WTC11 (cell line): ENCODE measurements around the gene IL26.
"Not testable (repeated sequence)": the region's sequence is repeated elsewhere in the genome, so short reads cannot be mapped to it uniquely, and the experiment has no call there.

Experiments
- E2F1 ChIP-seq: sonication (generic); formaldehyde crosslinking; IDR thresholded peaks from 2 replicates; pipeline ENCODE4 v1.8.0; 2022; ENCODE audit warnings: mild to moderate bottlenecking, missing genetic modification reagents
- ZNF423 ChIP-seq: fragments of 250-450 bp; sonication (Bioruptor Pico); IDR thresholded peaks from 2 replicates; pipeline ENCODE4 v2.1.2; 2022; ENCODE audit warnings: mild to moderate bottlenecking, moderate library complexity
- ZNF512 ChIP-seq: sonication (generic); formaldehyde crosslinking; IDR thresholded peaks from 2 replicates; pipeline ENCODE4 v1.8.1; 2022; ENCODE audit warnings: missing genetic modification reagents, borderline replicate concordance

GRCh38 chr12:68174761-68175160 lies 50.8 kb downstream of the IL26 start:
- TF ChIP-seq ZNF423; ZNF512 (CRISPR knock-in tag); E2F1 (CRISPR knock-in tag): not testable (repeated sequence)
